ENCODE measurements around the gene INVS. TPM values are rescaled to one million over a fixed set of nuclear protein-coding genes. Genes with fewer than 3 reads are reported as not detected.

INVS gene
- total and polyA plus RNA-seq, 2 of the 4 experiments (the other 2 are of a cell fraction): 9.2 to 33.5 TPM

- Histone ChIP-seq H4K91ac (ENCODE audit: insufficient read depth, low read depth, low read length) (no peak overlapping the region; the same call in 1 of the 2 replicates), H3K4ac (ENCODE audit: low read depth, low read length) (peak overlapping the region; percentile 63; the same call in 1 of the 2 replicates), H3K14ac (replicated peaks; ENCODE audit: low read depth, low read length) (no peak overlapping the region), H3K36me3 (ENCODE audit: control insufficient read depth, insufficient read depth, low read length) (peaks cover 10% of the 10 kb centered on the region; the same call in 1 of the 2 replicates), H3K9ac (ENCODE audit: low read depth, low read length) (no peak overlapping the region), H2BK5ac (ENCODE audit: low read depth, low read length, poor library complexity, severe bottlenecking) (peak overlapping the region; percentile 96), H4K5ac (ENCODE audit: low read depth, low read length) (peak overlapping the region; percentile 16; the same call in 1 of the 2 replicates), H2BK15ac (ENCODE audit: low read depth, low read length) (no peak overlapping the region), H2AFZ (replicated peaks; ENCODE audit: low read length, poor library complexity) (no peak overlapping the region), H2BK120ac (ENCODE audit: low read depth, low read length) (peak overlapping the region; percentile 75; the same call in 1 of the 2 replicates), H2AK5ac (ENCODE audit: low read depth, low read length) (no peak overlapping the region), H3K18ac (ENCODE audit: low read depth, low read length) (peak overlapping the region; percentile 82; the same call in 1 of the 2 replicates), H2BK20ac (ENCODE audit: low read depth, low read length) (peak overlapping the region; percentile 8), H3K4me2 (ENCODE audit: low read depth, low read length) (peak overlapping the region; percentile 58; the same call in 1 of the 2 replicates), H4K20me1 (ENCODE audit: insufficient read depth, low read length) (peaks cover 8% of the 10 kb centered on the region; the same call in 1 of the 2 replicates), H3K27ac (ENCODE audit: insufficient read depth, low read length) (no peak overlapping the region), H3K4me3 (ENCODE audit: insufficient read depth, low read depth, low read length) (no peak overlapping the region), H3K4me1 (ENCODE audit: control insufficient read depth, insufficient read depth, low read length) (peaks cover 15% of the 10 kb centered on the region), H4K8ac (ENCODE audit: low read depth in 2 of 2, low read length in 2 of 2) (peak overlapping the region in 1 of 2 experiments; percentile 39; a peak in 2 of 4 replicates), H2AK9ac (replicated peaks; ENCODE audit: low read depth, low read length, poor library complexity) (no peak overlapping the region), H3K79me1 (ENCODE audit: low read depth in 1 of 2, low read length in 2 of 2) (peaks cover 9 to 58% of the 10 kb centered on the region in 2 experiments; a peak in 3 of 4 replicates), H3K56ac (ENCODE audit: extremely low read depth, insufficient read depth, low read length) (no peak overlapping the region), H3K9me1 (ENCODE audit: insufficient read depth, low read length) (peaks cover 5% of the 10 kb centered on the region; the same call in 1 of the 2 replicates), H3K9me3 (ENCODE audit: control insufficient read depth, insufficient read depth, low read length) (no peaks in the 10 kb centered on the region), H3K23ac (ENCODE audit: low read depth, low read length) (0 out of 2 replicates have a peak overlapping the region, but pooled peaks have one; percentile 34), H3K27me3 (ENCODE audit: control insufficient read depth, insufficient read depth, low read length) (no peaks in the 10 kb centered on the region)
- POLR2A ChIA-PET (ENCODE audit: unreplicated experiment): no interaction called here
- dilution Hi-C loops (cut with HindIII; ENCODE audit: low sequenced_read_pairs, unreplicated experiment) (no loop called here), in situ Hi-C loops (cut with MboI; ENCODE audit: low sequenced_read_pairs) (no loop called here), intact Hi-C loops (cut with micrococcal nuclease) (no loop called here)
- CTCF ChIA-PET: no interaction called here
- no CpG with 5 or more reads among the region's 1 CpG for WGBS, 2 experiments (ENCODE audit: extremely low coverage in 2 of 2, insufficient read length in 1 of 2)
- TF ChIP-seq USF2 (IDR thresholded peaks at IDR 0.05; ENCODE audit: low read depth, low read length) (no peak), MAFK (IDR thresholded peaks at IDR 0.05; ENCODE audit: low read depth, low read length) (0 out of 2 replicates have a peak, but pooled peaks have one; percentile 23), CEBPB (IDR thresholded peaks at IDR 0.05; ENCODE audit: low read depth, low read length) (peak; percentile 20; the same call in 1 of the 2 replicates)
- peak; percentile 85 for DNase-seq
- peak; percentile 82 for ATAC-seq (ENCODE audit: low read depth)
- BruUV-seq (replicated peaks): no TSS peak
Observed at GRCh38 chr9:100308965-100309564, 210.0 kb downstream of the INVS start.
